ENCODE results near the gene CEP43. TPM values are rescaled to one million over a fixed set of nuclear protein-coding genes. Genes with fewer than 3 reads are reported as not detected.

Gene CEP43
- total and polyA plus RNA-seq, 2 of the 8 experiments (the other 6 are each of a cell fraction or from before 2014, with no cell fraction given): 12.0 to 31.2 TPM

DNA sequence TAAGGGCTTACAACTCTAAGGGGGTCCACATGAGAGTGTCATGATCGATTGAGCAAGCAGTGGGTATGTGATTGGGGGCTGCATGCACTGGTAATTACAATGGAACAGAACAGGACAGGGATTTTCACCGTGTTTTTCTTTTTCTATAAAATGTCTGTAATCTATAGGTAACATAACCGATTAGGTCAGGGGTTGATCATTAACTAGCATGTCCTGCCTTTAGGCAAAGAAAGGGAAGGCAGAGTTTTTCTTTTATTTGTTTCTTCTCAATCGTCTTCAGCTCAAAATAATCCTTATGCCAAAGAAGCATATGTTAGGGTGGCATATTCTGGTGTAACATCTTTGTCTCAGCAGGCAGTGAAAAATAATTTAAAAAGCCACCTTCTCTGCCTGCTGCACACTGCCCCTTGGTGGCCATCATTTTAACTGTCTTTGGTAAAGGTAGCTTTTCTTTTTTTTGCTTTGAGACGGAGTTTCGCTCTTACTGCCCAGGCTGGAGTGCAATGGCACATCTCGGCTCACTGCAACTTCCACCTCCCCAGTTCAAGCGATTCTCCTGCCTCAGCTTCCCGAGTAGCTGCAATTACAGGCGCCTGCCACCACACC lies 9.7 kb upstream of the CEP43 start:
- Histone ChIP-seq H2BK120ac (replicated peaks; ENCODE audit: low read depth, low read length) (no peak overlapping the region), H3K4me3 (ENCODE audit: extremely low read depth in 1 of 4, insufficient read depth in 2 of 4, low read depth in 3 of 4, low read length in 4 of 4) (no peak overlapping the region), H3K4me2 (ENCODE audit: insufficient read depth in 1 of 2, low read depth in 2 of 2, low read length in 2 of 2) (no peak overlapping the region), H2AK5ac (ENCODE audit: low read depth, low read length) (no peak overlapping the region), H2AFZ (ENCODE audit: low read length) (no peak overlapping the region), H3K27ac (ENCODE audit: low read depth, low read length) (no peak overlapping the region), H2BK12ac (ENCODE audit: low read depth, low read length) (no peak overlapping the region), H2BK20ac (ENCODE audit: low read length) (no peak overlapping the region), H3K9me3 (ENCODE audit: insufficient read depth in 2 of 2, low read depth in 1 of 2, low read length in 1 of 2) (no peaks in the 10 kb centered on the region), H3K79me2 (ENCODE audit: control insufficient read depth in 1 of 2, insufficient read depth in 2 of 2, low read length in 2 of 2) (peaks cover 2 to 32% of the 10 kb centered on the region in 2 experiments; a peak in 3 of 4 replicates), H3K36me3 (ENCODE audit: control insufficient read depth in 2 of 4, insufficient read depth in 4 of 4, low read length in 3 of 4) (peaks cover 0 to 14% (median 5%) of the 10 kb centered on the region in 4 experiments; a peak in 5 of 8 replicates), H3K27me3 (replicated peaks in 1 of 4; ENCODE audit: control insufficient read depth in 3 of 4, extremely low read depth in 1 of 4, insufficient read depth in 3 of 4, low read length in 3 of 4) (no peaks in the 10 kb centered on the region), H4K20me1 (replicated peaks in 1 of 2; ENCODE audit: control insufficient read depth in 1 of 2, insufficient read depth in 2 of 2, low read length in 2 of 2) (no peaks in the 10 kb centered on the region), H3K23ac (ENCODE audit: insufficient read length) (no peak overlapping the region), H3K9ac (replicated peaks in 1 of 4; ENCODE audit: extremely low read depth in 1 of 4, low read depth in 3 of 4, low read length in 3 of 4) (no peak overlapping the region), H3K23me2 (ENCODE audit: low read depth, low read length) (no peaks in the 10 kb centered on the region), H3K4me1 (replicated peaks in 1 of 4; ENCODE audit: control insufficient read depth in 3 of 4, insufficient read depth in 4 of 4, low read length in 3 of 4) (peaks cover 8 to 13% (median 11%) of the 10 kb centered on the region in 4 experiments; a peak in 6 of 7 replicates), H4K8ac (ENCODE audit: extremely low read depth, insufficient read depth, low read length) (no peak overlapping the region), H3K79me1 (ENCODE audit: low read depth, low read length) (peaks cover 2% of the 10 kb centered on the region; the same call in 1 of the 2 replicates), H2BK15ac (ENCODE audit: low read length) (no peak overlapping the region), H3K4ac (replicated peaks; ENCODE audit: insufficient read length, low read depth, low read length) (no peak overlapping the region), H2BK5ac (ENCODE audit: low read depth, low read length) (no peak overlapping the region), H3K14ac (ENCODE audit: insufficient read length) (no peak overlapping the region), H3K18ac (ENCODE audit: extremely low read depth, low read length) (no peak overlapping the region), H4K5ac (ENCODE audit: insufficient read length, low read depth, low read length) (no peak overlapping the region), H3K56ac (replicated peaks; ENCODE audit: insufficient read length, low read depth, low read length) (no peak overlapping the region), H4K91ac (replicated peaks; ENCODE audit: insufficient read length, low read length) (no peak overlapping the region)
- ChIA-PET POLR2A (ENCODE audit: partially characterized antibody) (interaction anchor here (0.8 to 2.0 kb wide), 4 partner anchors 8 to 32 kb away, joined by 3 to 6 read pairs (median 4); partner anchors contain the start of gene CEP43), CTCF (ENCODE audit: partially characterized antibody) (interaction anchor here (0.6 to 4.3 kb wide), 50 partner anchors 8 to 513 kb away, joined by 3 to 46 read pairs (median 4); partner anchors contain the start of gene RNASET2)
- DNase-seq (ENCODE audit: low read depth in 1 of 2, low spot score in 2 of 2) (no peak), FAIRE-seq (no peak)
- TF ChIP-seq SP1 (IDR thresholded peaks at IDR 0.05; ENCODE audit: low read depth, low read length): no peak
- no peak for TF ChIP-seq SIN3A (conservative IDR thresholded peaks at IDR 0.05 in 1 of 2, IDR thresholded peaks at IDR 0.05 in 1 of 2; ENCODE audit: low read depth in 1 of 2, low read length in 2 of 2)
- TF ChIP-seq RAD21 (IDR thresholded peaks at IDR 0.05 in 1 of 2, conservative IDR thresholded peaks at IDR 0.05 in 1 of 2; ENCODE audit: low read depth in 2 of 2, low read length in 2 of 2): peak; percentile 62
- TF ChIP-seq SP4 (IDR thresholded peaks at IDR 0.05; ENCODE audit: low read length): no peak
- TF ChIP-seq, protein P1, sequence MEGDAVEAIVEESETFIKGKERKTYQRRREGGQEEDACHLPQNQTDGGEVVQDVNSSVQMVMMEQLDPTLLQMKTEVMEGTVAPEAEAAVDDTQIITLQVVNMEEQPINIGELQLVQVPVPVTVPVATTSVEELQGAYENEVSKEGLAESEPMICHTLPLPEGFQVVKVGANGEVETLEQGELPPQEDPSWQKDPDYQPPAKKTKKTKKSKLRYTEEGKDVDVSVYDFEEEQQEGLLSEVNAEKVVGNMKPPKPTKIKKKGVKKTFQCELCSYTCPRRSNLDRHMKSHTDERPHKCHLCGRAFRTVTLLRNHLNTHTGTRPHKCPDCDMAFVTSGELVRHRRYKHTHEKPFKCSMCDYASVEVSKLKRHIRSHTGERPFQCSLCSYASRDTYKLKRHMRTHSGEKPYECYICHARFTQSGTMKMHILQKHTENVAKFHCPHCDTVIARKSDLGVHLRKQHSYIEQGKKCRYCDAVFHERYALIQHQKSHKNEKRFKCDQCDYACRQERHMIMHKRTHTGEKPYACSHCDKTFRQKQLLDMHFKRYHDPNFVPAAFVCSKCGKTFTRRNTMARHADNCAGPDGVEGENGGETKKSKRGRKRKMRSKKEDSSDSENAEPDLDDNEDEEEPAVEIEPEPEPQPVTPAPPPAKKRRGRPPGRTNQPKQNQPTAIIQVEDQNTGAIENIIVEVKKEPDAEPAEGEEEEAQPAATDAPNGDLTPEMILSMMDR (IDR thresholded peaks at IDR 0.05; ENCODE audit: control extremely low read depth in 1 of 3, insufficient read depth in 1 of 3, low read depth in 1 of 3, low read length in 3 of 3): peak in 2 of 3 experiments; percentile 38 to 54; a peak in 3 of 4 replicates
- WGBS, 2 experiments (ENCODE audit: extremely low coverage in 1 of 2, insufficient coverage in 1 of 2, insufficient read length in 1 of 2, insufficient replicate concordance in 2 of 2, low coverage in 1 of 2, low lambda C conversion rate in 2 of 2, missing lambda C conversion rate in 1 of 2): 70% methylated on average over 10 of the region's 10 CpGs; no CpG with 5 or more reads in 1 of the 2 experiments
